Adipocyte (in vitro differentiated cells): ENCODE data around the gene VAV3.
A peak's percentile ranks its signal among the peaks of the same experiment; 100 is the strongest.

ENCODE experiments used
- DNase-seq: peaks from one replicate; pipeline ENCODE4 v3.0.0-alpha.2; 2015; ENCODE audit warnings: low read depth
- H3K27me3 ChIP-seq: replicated peaks from 2 replicates; pipeline ENCODE4 v1.7.0; 2013; ENCODE audit warnings: mild to moderate bottlenecking, low read length, moderate library complexity; ENCODE audit not compliant: control insufficient read depth, insufficient read depth
- H3K36me3 ChIP-seq: 2 replicates; pipeline ENCODE4 v1.7.0; 2013; ENCODE audit warnings: low read length, mild to moderate bottlenecking, moderate library complexity; ENCODE audit not compliant: control insufficient read depth, insufficient read depth, severe bottlenecking
- H3K4me1 ChIP-seq: 2 replicates; pipeline ENCODE4 v1.7.0; 2013; ENCODE audit warnings: mild to moderate bottlenecking, low read length, moderate library complexity; ENCODE audit not compliant: control insufficient read depth, insufficient read depth
- H3K4me3 ChIP-seq: 2 replicates; pipeline ENCODE4 v1.7.0; 2013; ENCODE audit warnings: mild to moderate bottlenecking, low read length, moderate library complexity
- H3K9ac ChIP-seq: 2 replicates; pipeline ENCODE4 v1.7.0; 2013; ENCODE audit warnings: mild to moderate bottlenecking, low read length, moderate library complexity
- H3K9me3 ChIP-seq: 2 replicates; pipeline ENCODE4 v1.7.0; 2013; ENCODE audit warnings: mild to moderate bottlenecking, low read length, moderate library complexity; ENCODE audit not compliant: control insufficient read depth

The VAV3 gene

GRCh38 chr1:107972391-107973180 is 7.6 kb upstream of the VAV3 start:
- DNase-seq: no peak
- Histone ChIP-seq H3K4me1 (no peaks in the 10 kb centered on the region), H3K27me3 (no peaks in the 10 kb centered on the region), H3K4me3 (no peak overlapping the region), H3K9me3 (no peaks in the 10 kb centered on the region), H3K9ac (no peak overlapping the region), H3K36me3 (no peaks in the 10 kb centered on the region)

GRCh38 chr1:107966550-107966949 is 1.6 kb upstream of the VAV3 start:
- no peak for DNase-seq

GRCh38 chr1:107964336-107965109 is 457 bp downstream of the VAV3 start:
- Histone ChIP-seq H3K9ac (no peak overlapping the region), H3K4me3 (peak overlapping the region; percentile 81), H3K4me1 (peaks cover 17% of the 10 kb centered on the region), H3K36me3 (no peaks in the 10 kb centered on the region), H3K9me3 (no peaks in the 10 kb centered on the region), H3K27me3 (peaks cover 7% of the 10 kb centered on the region)
- peak; percentile 24 for DNase-seq

More at GRCh38 chr1:107966550-107966949, 1.6 kb upstream of the VAV3 start:
- H3K9ac ChIP-seq: no peak overlapping the region
- H3K4me1 ChIP-seq: peaks cover 17% of the 10 kb centered on the region
- no peak overlapping the region for H3K4me3 ChIP-seq
- no peaks in the 10 kb centered on the region for H3K9me3 ChIP-seq
- H3K27me3 ChIP-seq: peaks cover 7% of the 10 kb centered on the region
- H3K36me3 ChIP-seq: no peaks in the 10 kb centered on the region

GRCh38 chr1:107963601-107964335 is 1.2 kb downstream of the VAV3 start:
- no peaks in the 10 kb centered on the region for H3K36me3 ChIP-seq
- H3K9me3 ChIP-seq: no peaks in the 10 kb centered on the region
- peak overlapping the region; percentile 81 for H3K4me3 ChIP-seq
- peaks cover 17% of the 10 kb centered on the region for H3K4me1 ChIP-seq
- H3K27me3 ChIP-seq: peaks cover 7% of the 10 kb centered on the region
- H3K9ac ChIP-seq: no peak overlapping the region
- DNase-seq: peak; percentile 29

- peaks cover 17% of the 10 kb centered on the region for H3K4me1 ChIP-seq
- no peak for DNase-seq
- no peak overlapping the region for H3K9ac ChIP-seq
- H3K9me3 ChIP-seq: no peaks in the 10 kb centered on the region
- H3K4me3 ChIP-seq: no peak overlapping the region
- peaks cover 7% of the 10 kb centered on the region for H3K27me3 ChIP-seq
- no peaks in the 10 kb centered on the region for H3K36me3 ChIP-seq
These were observed 2.0 kb downstream of the VAV3 start for GRCh38 chr1:107963008-107963407.

GRCh38 chr1:107954719-107955415 is 10.1 kb downstream of the VAV3 start:
- Histone ChIP-seq H3K27me3 (peaks cover 6% of the 10 kb centered on the region), H3K4me3 (no peak overlapping the region), H3K9ac (no peak overlapping the region), H3K9me3 (no peaks in the 10 kb centered on the region), H3K36me3 (no peaks in the 10 kb centered on the region), H3K4me1 (peaks cover 7% of the 10 kb centered on the region)
- DNase-seq: no peak

- DNase-seq: no peak
- Histone ChIP-seq H3K4me1 (peaks cover 7% of the 10 kb centered on the region), H3K4me3 (no peak overlapping the region), H3K9me3 (no peaks in the 10 kb centered on the region), H3K36me3 (no peaks in the 10 kb centered on the region), H3K27me3 (peaks cover 6% of the 10 kb centered on the region), H3K9ac (no peak overlapping the region)
These were observed 10.9 kb downstream of the VAV3 start for GRCh38 chr1:107954126-107954525.

GRCh38 chr1:107953556-107953955 is 11.4 kb downstream of the VAV3 start:
- Histone ChIP-seq H3K9me3 (no peaks in the 10 kb centered on the region), H3K36me3 (no peaks in the 10 kb centered on the region), H3K4me3 (no peak overlapping the region), H3K9ac (no peak overlapping the region), H3K27me3 (peaks cover 6% of the 10 kb centered on the region), H3K4me1 (peaks cover 7% of the 10 kb centered on the region)
- no peak for DNase-seq

- Histone ChIP-seq H3K4me3 (no peak overlapping the region), H3K4me1 (peaks cover 7% of the 10 kb centered on the region), H3K36me3 (no peaks in the 10 kb centered on the region), H3K9ac (no peak overlapping the region), H3K9me3 (no peaks in the 10 kb centered on the region), H3K27me3 (peaks cover 6% of the 10 kb centered on the region)
- no peak for DNase-seq
These were observed 12.0 kb downstream of the VAV3 start for GRCh38 chr1:107952989-107953388.

- Histone ChIP-seq H3K36me3 (no peaks in the 10 kb centered on the region), H3K9me3 (no peaks in the 10 kb centered on the region), H3K4me3 (no peak overlapping the region), H3K4me1 (peaks cover 7% of the 10 kb centered on the region), H3K9ac (no peak overlapping the region), H3K27me3 (no peaks in the 10 kb centered on the region)
- DNase-seq: no peak
These were observed 14.5 kb downstream of the VAV3 start for GRCh38 chr1:107950464-107950863.
